ENCODE results near the gene AQR. TPM values are rescaled to one million over a fixed set of nuclear protein-coding genes. Genes with fewer than 3 reads are reported as not detected.

The AQR gene
- total RNA-seq, 4 donors from 2014 or later: 6.3 to 13.1 (median 10.3) TPM

DNA sequence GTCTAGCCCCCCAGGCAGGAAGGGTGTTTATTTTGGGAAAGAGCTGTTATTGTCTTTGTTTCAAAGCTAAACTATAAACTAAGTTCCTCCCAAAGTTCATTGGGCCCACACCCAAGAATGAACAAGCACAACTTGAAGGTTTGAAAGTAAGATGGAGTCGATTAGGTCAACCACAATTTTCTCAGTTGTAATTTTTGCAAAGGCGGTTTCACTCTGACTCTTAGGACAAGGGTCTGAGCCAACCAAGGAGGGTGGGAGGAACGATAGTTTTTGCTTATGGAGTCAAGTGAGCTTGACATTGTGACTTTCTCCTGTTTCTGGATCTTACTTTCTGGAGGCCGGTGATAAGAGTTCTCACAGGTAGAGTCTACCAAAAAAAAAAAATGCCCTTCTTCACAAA is 24.3 kb upstream of the AQR start:
- intact Hi-C loops (cut with DNase I; ENCODE audit: low total_unique reads): no loop called here

DNA sequence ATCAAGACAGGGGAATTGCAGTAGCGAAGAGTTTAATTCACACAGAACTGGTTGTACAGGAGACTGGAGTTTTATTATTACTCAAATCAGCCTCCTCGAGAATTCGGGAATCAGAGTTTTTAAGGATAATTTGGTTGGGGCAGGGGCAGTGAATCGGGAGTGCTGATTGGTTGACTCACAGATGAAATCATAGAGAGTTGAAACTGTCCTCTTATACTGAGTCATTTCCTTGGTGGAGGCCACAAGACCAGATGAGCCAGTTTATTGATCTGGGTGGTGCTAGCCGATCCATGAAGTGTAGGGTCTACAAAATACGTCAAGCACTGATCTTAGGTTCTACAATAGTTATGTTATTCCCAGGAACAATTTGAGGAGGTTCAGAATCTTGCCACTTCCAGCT is 23.9 kb upstream of the AQR start:
- in situ Hi-C loops (cut with MboI; ENCODE audit: low sequenced_read_pairs in 4 of 4): loop anchor here in 2 of 4 donors (25.0 kb wide), 3 partner anchors 631 to 781 kb away; partner anchors contain the start of genes EMC4 (in 1 of the 2), KATNBL1 (in 1 of the 2) and LPCAT4 (in 1 of the 2)
- intact Hi-C loops (cut with DNase I; ENCODE audit: low total_unique reads): no loop called here
- peaks cover 0 to 5% of the 10 kb centered on the region in 2 donors for H3K4me1 ChIP-seq

More for the DNA sequence above, 24.3 kb upstream of the AQR start:
- Histone ChIP-seq H3K36me3 (no peaks in the 10 kb centered on the region), H3K9me3 (no peaks in the 10 kb centered on the region), H3K4me1 (peaks cover 0 to 3% of the 10 kb centered on the region in 2 donors), H3K27me3 (peaks cover 0 to 7% (median 0%) of the 10 kb centered on the region in 3 donors), H3K27ac (no peak overlapping the region), H3K4me3 (no peak overlapping the region)
- TF ChIP-seq, protein P1, sequence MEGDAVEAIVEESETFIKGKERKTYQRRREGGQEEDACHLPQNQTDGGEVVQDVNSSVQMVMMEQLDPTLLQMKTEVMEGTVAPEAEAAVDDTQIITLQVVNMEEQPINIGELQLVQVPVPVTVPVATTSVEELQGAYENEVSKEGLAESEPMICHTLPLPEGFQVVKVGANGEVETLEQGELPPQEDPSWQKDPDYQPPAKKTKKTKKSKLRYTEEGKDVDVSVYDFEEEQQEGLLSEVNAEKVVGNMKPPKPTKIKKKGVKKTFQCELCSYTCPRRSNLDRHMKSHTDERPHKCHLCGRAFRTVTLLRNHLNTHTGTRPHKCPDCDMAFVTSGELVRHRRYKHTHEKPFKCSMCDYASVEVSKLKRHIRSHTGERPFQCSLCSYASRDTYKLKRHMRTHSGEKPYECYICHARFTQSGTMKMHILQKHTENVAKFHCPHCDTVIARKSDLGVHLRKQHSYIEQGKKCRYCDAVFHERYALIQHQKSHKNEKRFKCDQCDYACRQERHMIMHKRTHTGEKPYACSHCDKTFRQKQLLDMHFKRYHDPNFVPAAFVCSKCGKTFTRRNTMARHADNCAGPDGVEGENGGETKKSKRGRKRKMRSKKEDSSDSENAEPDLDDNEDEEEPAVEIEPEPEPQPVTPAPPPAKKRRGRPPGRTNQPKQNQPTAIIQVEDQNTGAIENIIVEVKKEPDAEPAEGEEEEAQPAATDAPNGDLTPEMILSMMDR (IDR thresholded peaks at IDR 0.05 in 4 of 5, conservative IDR thresholded peaks at IDR 0.05 in 1 of 5): no peak
- no peak for TF ChIP-seq POLR2A (IDR thresholded peaks at IDR 0.05)
- in situ Hi-C loops (cut with MboI; ENCODE audit: low sequenced_read_pairs in 4 of 4): loop anchor here in 2 of 4 donors (25.0 kb wide), 3 partner anchors 632 to 782 kb away; partner anchors contain the start of genes EMC4 (in 1 of the 2), KATNBL1 (in 1 of the 2) and LPCAT4 (in 1 of the 2)
- ATAC-seq: no peak
- no peak for DNase-seq

DNA sequence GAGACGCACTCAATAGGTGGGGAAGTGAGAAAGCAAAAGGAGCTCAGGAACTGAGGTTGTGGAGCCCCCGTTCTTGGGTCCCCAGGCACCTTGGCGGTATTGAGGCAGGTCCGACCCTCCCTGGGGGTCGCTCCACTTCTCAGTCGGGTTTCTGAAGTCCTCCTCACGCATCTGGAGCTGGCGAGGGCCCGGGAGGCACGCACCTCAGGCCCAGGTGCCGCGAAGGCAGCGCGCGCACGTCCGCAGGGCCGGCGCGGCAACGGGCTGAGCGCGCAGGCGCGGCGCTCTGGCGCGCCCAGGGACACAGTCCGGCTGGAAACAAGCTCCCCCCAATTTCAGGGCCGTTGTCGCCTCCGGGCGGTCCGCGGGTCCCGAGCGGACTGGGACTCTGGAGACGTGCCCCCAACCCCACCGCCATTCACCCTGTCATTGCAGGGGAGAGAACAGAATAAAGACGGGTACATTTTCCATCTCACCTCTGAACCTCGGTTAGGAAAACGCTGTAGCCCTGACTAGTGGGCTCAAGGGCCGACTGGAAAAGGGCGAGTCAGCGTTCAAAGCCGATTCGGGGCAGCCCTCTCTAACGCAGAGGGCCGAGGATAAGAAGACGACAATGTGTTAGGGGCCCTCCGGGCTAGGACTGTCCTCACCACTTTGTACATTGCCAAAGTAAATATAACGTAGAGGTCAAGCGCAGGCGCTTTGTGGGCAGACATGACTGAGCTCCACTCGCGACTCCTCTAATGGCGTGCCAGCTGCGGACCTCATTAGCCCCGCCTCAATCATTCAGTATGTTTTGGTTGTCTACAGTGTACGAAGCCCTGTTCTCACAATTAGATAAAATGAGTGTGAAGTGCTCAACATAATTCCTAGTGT is 18.7 kb upstream of the AQR start, which contains the start of gene ZNF770:
Gene ZNF770, minus strand, starts transcription at position 261 of the 876 bp plus-strand sequence. CDS start 4,853 bp downstream, outside the sequence.
- DNase-seq: peak; percentile 47 to 73

More for the DNA sequence above, 23.9 kb upstream of the AQR start:
- Histone ChIP-seq H3K4me3 (no peak overlapping the region), H3K9me3 (no peaks in the 10 kb centered on the region), H3K27me3 (peaks cover 0 to 7% (median 0%) of the 10 kb centered on the region in 3 donors), H3K27ac (no peak overlapping the region), H3K36me3 (no peaks in the 10 kb centered on the region)
- TF ChIP-seq, protein P1 (IDR thresholded peaks at IDR 0.05 in 4 of 5, conservative IDR thresholded peaks at IDR 0.05 in 1 of 5): no peak
- no peak for TF ChIP-seq POLR2A (IDR thresholded peaks at IDR 0.05)
- ATAC-seq (no peak), DNase-seq (no peak)

DNA sequence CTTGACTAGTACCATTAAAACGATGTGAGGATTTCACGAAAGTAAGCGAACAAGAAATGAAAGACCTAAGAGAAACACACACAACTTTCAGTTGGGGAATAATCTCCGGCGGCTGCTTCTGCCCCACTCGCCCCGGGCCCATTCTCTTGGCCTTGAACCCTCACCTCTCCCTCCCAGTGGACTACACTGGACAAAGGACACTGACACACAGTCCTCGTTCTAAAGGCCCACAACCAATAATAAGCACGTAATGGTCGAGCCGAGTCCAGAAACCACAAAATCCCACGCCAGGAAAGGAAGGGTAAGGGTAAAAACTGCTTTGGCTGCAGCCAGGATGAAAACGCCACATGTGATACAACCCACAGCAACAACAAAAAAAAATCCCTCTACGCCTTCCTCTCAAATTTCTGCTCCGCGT is 18.1 kb upstream of the AQR start:
- intact Hi-C loops (cut with DNase I; ENCODE audit: low total_unique reads): loop anchor here (1.0 to 10.0 kb wide), 5 partner anchors 18 to 1593 kb away; partner anchors contain the start of genes AQR, EMC4, EMC7 and PGBD4
- Histone ChIP-seq H3K27ac (peak overlapping the region; percentile 92 to 97 (median 94)), H3K4me1 (peaks cover 27 to 35% of the 10 kb centered on the region in 2 donors), H3K27me3 (no peaks in the 10 kb centered on the region), H3K36me3 (peaks cover 0 to 6% of the 10 kb centered on the region in 2 donors), H3K9me3 (no peaks in the 10 kb centered on the region), H3K4me3 (peak overlapping the region; percentile 69 to 96 (median 86))
- in situ Hi-C loops (cut with MboI; ENCODE audit: low sequenced_read_pairs in 4 of 4): loop anchor here in 2 of 4 donors (25.0 kb wide), 3 partner anchors 625 to 775 kb away; partner anchors contain the start of genes EMC4 (in 1 of the 2), KATNBL1 (in 1 of the 2) and LPCAT4 (in 1 of the 2)
- ATAC-seq: peak; percentile 54 to 63
- TF ChIP-seq POLR2A (IDR thresholded peaks at IDR 0.05): no peak
- TF ChIP-seq, protein P1 (IDR thresholded peaks at IDR 0.05 in 4 of 5, conservative IDR thresholded peaks at IDR 0.05 in 1 of 5): no peak
- peak in 1 of 2 donors; percentile 24 for DNase-seq

More for the DNA sequence above, 18.7 kb upstream of the AQR start, which contains the start of gene ZNF770:
- ATAC-seq: peak; percentile 86 to 91
- Histone ChIP-seq H3K27ac (peak within 1 kb of the TSS; percentile 92 to 97 (median 94)), H3K4me3 (peak within 1 kb of the TSS; percentile 69 to 96 (median 86)), H3K36me3 (no peaks in the 10 kb centered on the region), H3K27me3 (peaks cover 0 to 6% (median 0%) of the 10 kb centered on the region in 3 donors), H3K9me3 (no peaks in the 10 kb centered on the region), H3K4me1 (peaks cover 27 to 35% of the 10 kb centered on the region in 2 donors)
- in situ Hi-C loops (cut with MboI; ENCODE audit: low sequenced_read_pairs in 4 of 4): loop anchor here in 2 of 4 donors (25.0 kb wide), 3 partner anchors 626 to 776 kb away; partner anchors contain the start of genes EMC4 (in 1 of the 2), KATNBL1 (in 1 of the 2) and LPCAT4 (in 1 of the 2)
- TF ChIP-seq, protein P1 (IDR thresholded peaks at IDR 0.05 in 4 of 5, conservative IDR thresholded peaks at IDR 0.05 in 1 of 5): peak in 3 of 5 experiments; percentile 16 to 42 (median 36)
- peak; percentile 87 to 92 for TF ChIP-seq POLR2A (IDR thresholded peaks at IDR 0.05)
- intact Hi-C loops (cut with DNase I; ENCODE audit: low total_unique reads): loop anchor here (1.0 to 10.0 kb wide), 5 partner anchors 19 to 1593 kb away; partner anchors contain the start of genes AQR, EMC4, EMC7 and PGBD4
